ENCODE measurements around the gene ZFR2. TPM values are rescaled to one million over a fixed set of nuclear protein-coding genes. Genes with fewer than 3 reads are reported as not detected.
A peak's percentile ranks its signal among the peaks of the same experiment; 100 is the strongest.
"Not testable (repeated sequence)": the region's sequence is repeated elsewhere in the genome, so short reads cannot be mapped to it uniquely, and the experiment has no call there.

The ZFR2 gene
- total RNA-seq, 1 donor from 2014 or later = not detected

GRCh38 chr19:3762501-3763459 lies 106.1 kb downstream of the ZFR2 start, which contains the start of gene MRPL54:
TSS of gene MRPL54 (plus strand) at chr19:3762682. CDS start at chr19:3762701, 19 bp downstream.
- DNase-seq = peak; percentile 99
- Histone ChIP-seq H3K27ac (replicated peaks) (peak within 1 kb of the TSS; percentile 99), H3K4me3 (peak within 1 kb of the TSS; percentile 99), H3K27me3 (ENCODE audit: low read depth) (no peaks in the 10 kb centered on the region), H3K9me3 (replicated peaks) (no peaks in the 10 kb centered on the region), H3K4me1 (peaks cover 51% of the 10 kb centered on the region), H3K36me3 (peaks cover 51% of the 10 kb centered on the region)
- intact Hi-C loops (cut with micrococcal nuclease) = no loop called here
- TF ChIP-seq CTCF (IDR thresholded peaks at IDR 0.05; ENCODE audit: borderline replicate concordance) = no peak

DNA sequence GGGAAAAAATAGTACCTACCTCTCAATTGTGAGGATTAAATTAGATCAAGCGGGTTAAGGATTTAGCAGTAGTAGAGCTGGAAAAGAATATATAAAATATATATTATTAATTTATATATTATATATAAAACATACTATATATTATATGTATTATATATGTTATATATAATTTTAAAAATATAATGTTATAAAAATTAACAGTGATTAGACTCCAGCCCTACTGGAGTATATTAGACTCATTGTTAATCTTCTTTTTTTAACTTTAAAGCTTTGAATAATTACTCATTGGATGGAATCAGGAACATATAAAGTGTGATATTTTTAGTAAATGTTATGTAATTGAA lies 106.7 kb downstream of the ZFR2 start:
- H3K9me3 ChIP-seq (replicated peaks) = no peaks in the 10 kb centered on the region
- no peak for DNase-seq
- TF ChIP-seq CTCF (IDR thresholded peaks at IDR 0.05; ENCODE audit: borderline replicate concordance) = no peak
- peak overlapping the region; percentile 99 for H3K4me3 ChIP-seq
- peaks cover 51% of the 10 kb centered on the region for H3K36me3 ChIP-seq
- peaks cover 51% of the 10 kb centered on the region for H3K4me1 ChIP-seq
- intact Hi-C loops (cut with micrococcal nuclease) = no loop called here
- H3K27ac ChIP-seq (replicated peaks) = peak overlapping the region; percentile 99
- H3K27me3 ChIP-seq (ENCODE audit: low read depth) = no peaks in the 10 kb centered on the region

- no peaks in the 10 kb centered on the region for H3K27me3 ChIP-seq (ENCODE audit: low read depth)
- intact Hi-C loops (cut with micrococcal nuclease) = no loop called here
- peak; percentile 92 for DNase-seq
- peak; percentile 78 for TF ChIP-seq CTCF (IDR thresholded peaks at IDR 0.05; ENCODE audit: borderline replicate concordance)
- peaks cover 51% of the 10 kb centered on the region for H3K36me3 ChIP-seq
- H3K4me1 ChIP-seq = peaks cover 51% of the 10 kb centered on the region
- peak within 1 kb of the TSS; percentile 99 for H3K27ac ChIP-seq (replicated peaks)
- peak within 1 kb of the TSS; percentile 99 for H3K4me3 ChIP-seq
- no peaks in the 10 kb centered on the region for H3K9me3 ChIP-seq (replicated peaks)
These were observed 107.3 kb downstream of the ZFR2 start, which contains the start of gene APBA3 for GRCh38 chr19:3761382-3762129. TSS of gene APBA3 (minus strand) at chr19:3761692. CDS start at chr19:3760264, 1,428 bp downstream.

DNA sequence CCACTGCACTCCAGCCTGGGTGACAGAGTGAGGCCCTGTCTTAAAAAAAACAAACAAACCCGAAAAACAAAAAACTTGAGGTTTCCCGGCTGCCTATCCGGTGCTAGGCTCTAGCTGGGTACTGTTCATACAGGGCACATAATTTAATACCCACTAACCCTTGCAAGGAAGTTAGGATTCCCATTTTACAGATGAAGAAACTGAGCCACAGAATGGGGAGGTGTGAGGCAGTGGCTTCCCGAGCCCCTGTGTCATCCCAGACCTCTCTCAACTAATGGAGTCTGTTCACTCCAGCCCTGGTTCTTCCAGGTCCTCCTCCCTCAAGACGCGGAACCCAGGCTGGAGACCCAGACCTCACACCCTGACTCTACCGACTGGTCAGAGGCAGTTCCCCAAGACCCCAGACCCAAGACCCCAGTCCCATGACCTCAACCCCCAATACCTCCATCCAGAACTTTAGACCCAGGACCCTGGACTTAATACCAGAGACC lies 107.9 kb downstream of the ZFR2 start:
- Histone ChIP-seq H3K9me3 (replicated peaks) (no peaks in the 10 kb centered on the region), H3K27me3 (ENCODE audit: low read depth) (no peaks in the 10 kb centered on the region), H3K27ac (replicated peaks) (peak overlapping the region; percentile 99), H3K36me3 (peaks cover 46% of the 10 kb centered on the region), H3K4me1 (peaks cover 51% of the 10 kb centered on the region), H3K4me3 (peak overlapping the region; percentile 99)
- DNase-seq = no peak
- intact Hi-C loops (cut with micrococcal nuclease) = no loop called here
- no peak for TF ChIP-seq CTCF (IDR thresholded peaks at IDR 0.05; ENCODE audit: borderline replicate concordance)

GRCh38 chr19:3759482-3760254 lies 109.2 kb downstream of the ZFR2 start:
- peak overlapping the region; percentile 99 for H3K4me3 ChIP-seq
- no peaks in the 10 kb centered on the region for H3K9me3 ChIP-seq (replicated peaks)
- intact Hi-C loops (cut with micrococcal nuclease) = no loop called here
- peaks cover 51% of the 10 kb centered on the region for H3K4me1 ChIP-seq
- no peak overlapping the region for H3K27ac ChIP-seq (replicated peaks)
- peaks cover 34% of the 10 kb centered on the region for H3K36me3 ChIP-seq
- no peaks in the 10 kb centered on the region for H3K27me3 ChIP-seq (ENCODE audit: low read depth)
- DNase-seq = no peak
- TF ChIP-seq CTCF (IDR thresholded peaks at IDR 0.05; ENCODE audit: borderline replicate concordance) = no peak

DNA sequence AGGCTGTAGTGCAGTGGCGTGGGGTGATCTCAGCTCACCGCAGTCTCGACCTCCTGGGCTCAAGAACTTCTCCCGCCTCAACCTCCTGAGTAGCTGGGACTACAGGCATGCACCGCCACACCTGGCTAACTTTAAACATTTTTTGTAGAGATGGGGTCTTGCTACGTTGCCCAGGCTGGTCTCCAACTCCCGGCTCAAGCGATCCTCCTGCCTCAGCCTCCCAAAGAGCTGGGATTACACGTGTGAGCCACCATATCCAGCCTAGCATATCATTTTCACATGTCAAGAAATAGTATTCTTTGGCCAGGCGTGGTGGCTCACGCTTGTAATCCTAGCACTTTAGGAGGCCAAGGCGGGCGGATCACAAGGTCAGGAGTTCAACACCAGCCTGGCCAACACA lies 110.5 kb downstream of the ZFR2 start:
- Histone ChIP-seq H3K4me1 (peaks cover 43% of the 10 kb centered on the region), H3K36me3 (peaks cover 42% of the 10 kb centered on the region)
- H3K27ac ChIP-seq (replicated peaks); DNase-seq; H3K27me3 ChIP-seq (ENCODE audit: low read depth); intact Hi-C loops (cut with micrococcal nuclease); H3K4me3 ChIP-seq; H3K9me3 ChIP-seq (replicated peaks): not testable (repeated sequence)

GRCh38 chr19:3757705-3758104 lies 111.1 kb downstream of the ZFR2 start:
- DNase-seq; H3K27me3 ChIP-seq (ENCODE audit: low read depth); H3K9me3 ChIP-seq (replicated peaks); H3K27ac ChIP-seq (replicated peaks); intact Hi-C loops (cut with micrococcal nuclease); H3K4me3 ChIP-seq: not testable (repeated sequence)
- Histone ChIP-seq H3K4me1 (peaks cover 39% of the 10 kb centered on the region), H3K36me3 (peaks cover 48% of the 10 kb centered on the region)
